Vagina (tissue), 2 donors: ENCODE measurements around the gene RFX4.

ENCODE experiments used
- POLR2A ChIP-seq, 2 donors: fragments of 450-650 bp; IDR thresholded peaks; one replicate each; pipeline ENCODE4 v1.6.1; 2017; ENCODE audit warnings: antibody characterized with exemption in 2 of 2, mild to moderate bottlenecking in 2 of 2, moderate library complexity in 2 of 2
- TF ChIP-seq, protein P1 (sequence below), 3 experiments: fragments of 450-650 bp in 2 of 3; fragments of 200-600 bp in 1 of 3; sonication (generic) in 1 of 3; IDR thresholded peaks; one replicate each; pipeline ENCODE4 v1.5.1; 2017 to 2019; ENCODE audit warnings: antibody characterized with exemption in 3 of 3, mild to moderate bottlenecking in 2 of 3, moderate library complexity in 2 of 3

DNA sequence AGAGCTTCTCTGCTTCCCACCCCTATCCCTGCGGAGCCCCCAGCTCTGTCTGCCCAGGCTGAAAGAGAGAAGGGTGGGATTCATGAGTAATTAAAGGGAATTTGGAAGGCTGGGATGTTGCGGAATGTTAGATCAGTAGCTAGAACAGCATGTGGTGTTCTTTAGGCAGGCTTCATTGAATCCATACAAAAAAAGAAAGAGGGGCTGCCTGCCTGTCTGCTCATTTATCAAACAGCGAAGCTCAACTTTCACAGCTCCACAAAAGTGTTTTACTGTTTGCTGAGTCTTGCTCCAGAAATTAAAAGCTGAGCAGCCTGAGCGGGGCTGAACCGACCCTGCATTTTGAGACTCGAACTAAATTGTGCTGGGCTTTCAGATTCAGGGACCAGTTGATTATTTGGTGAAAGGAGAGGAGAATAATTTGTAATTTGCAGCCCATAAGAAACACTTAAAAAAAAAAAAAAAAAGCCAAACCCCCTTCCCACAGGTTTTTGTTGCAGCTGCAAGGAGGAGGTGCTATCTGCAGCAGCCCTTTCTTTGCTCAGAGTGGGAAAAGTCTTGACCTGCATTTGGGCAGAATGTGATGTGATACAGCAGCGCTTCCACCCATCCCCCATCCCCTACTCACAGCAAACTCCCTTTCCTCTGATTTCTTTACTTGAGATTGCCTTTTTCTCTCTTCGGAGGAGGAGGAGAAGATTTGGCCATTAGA lies 89.7 kb downstream of the RFX4 start:
- TF ChIP-seq POLR2A (IDR thresholded peaks at IDR 0.05), result no peak
- TF ChIP-seq, protein P1, sequence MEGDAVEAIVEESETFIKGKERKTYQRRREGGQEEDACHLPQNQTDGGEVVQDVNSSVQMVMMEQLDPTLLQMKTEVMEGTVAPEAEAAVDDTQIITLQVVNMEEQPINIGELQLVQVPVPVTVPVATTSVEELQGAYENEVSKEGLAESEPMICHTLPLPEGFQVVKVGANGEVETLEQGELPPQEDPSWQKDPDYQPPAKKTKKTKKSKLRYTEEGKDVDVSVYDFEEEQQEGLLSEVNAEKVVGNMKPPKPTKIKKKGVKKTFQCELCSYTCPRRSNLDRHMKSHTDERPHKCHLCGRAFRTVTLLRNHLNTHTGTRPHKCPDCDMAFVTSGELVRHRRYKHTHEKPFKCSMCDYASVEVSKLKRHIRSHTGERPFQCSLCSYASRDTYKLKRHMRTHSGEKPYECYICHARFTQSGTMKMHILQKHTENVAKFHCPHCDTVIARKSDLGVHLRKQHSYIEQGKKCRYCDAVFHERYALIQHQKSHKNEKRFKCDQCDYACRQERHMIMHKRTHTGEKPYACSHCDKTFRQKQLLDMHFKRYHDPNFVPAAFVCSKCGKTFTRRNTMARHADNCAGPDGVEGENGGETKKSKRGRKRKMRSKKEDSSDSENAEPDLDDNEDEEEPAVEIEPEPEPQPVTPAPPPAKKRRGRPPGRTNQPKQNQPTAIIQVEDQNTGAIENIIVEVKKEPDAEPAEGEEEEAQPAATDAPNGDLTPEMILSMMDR (IDR thresholded peaks at IDR 0.05), result no peak
